Duodenal mucosa (tissue), 2 donors: ENCODE measurements around the gene AMN.

ENCODE experiments used
- H3K27ac ChIP-seq: one replicate; pipeline ENCODE4 v1.7.0; 2013; ENCODE audit warnings: low read depth, low read length
- H3K27me3 ChIP-seq, 2 donors: one replicate each; pipeline ENCODE4 v1.7.0; 2013; ENCODE audit warnings: low read length in 2 of 2, control low read depth in 1 of 2; ENCODE audit not compliant: insufficient read depth in 2 of 2, control insufficient read depth in 1 of 2
- H3K36me3 ChIP-seq, 2 donors: one replicate each; pipeline ENCODE4 v1.7.0; 2013; ENCODE audit warnings: low read length in 2 of 2, control low read depth in 1 of 2; ENCODE audit not compliant: insufficient read depth in 2 of 2, control insufficient read depth in 1 of 2
- H3K4me1 ChIP-seq, 2 donors: one replicate each; pipeline ENCODE4 v1.7.0; 2013; ENCODE audit warnings: low read length in 2 of 2, control low read depth in 1 of 2; ENCODE audit not compliant: insufficient read depth in 2 of 2, control insufficient read depth in 1 of 2
- H3K4me3 ChIP-seq, 2 donors: one replicate each; pipeline ENCODE4 v1.7.0; 2013; ENCODE audit warnings: low read length in 2 of 2, low read depth in 1 of 2
- H3K9ac ChIP-seq, 2 donors: one replicate each; pipeline ENCODE4 v1.7.0; 2013; ENCODE audit warnings: low read length in 2 of 2, low read depth in 1 of 2
- H3K9me3 ChIP-seq, 2 donors: one replicate each; pipeline ENCODE4 v1.7.0; 2013; ENCODE audit warnings: low read length in 2 of 2, control low read depth in 1 of 2; ENCODE audit not compliant: control insufficient read depth in 1 of 2

Gene AMN

DNA sequence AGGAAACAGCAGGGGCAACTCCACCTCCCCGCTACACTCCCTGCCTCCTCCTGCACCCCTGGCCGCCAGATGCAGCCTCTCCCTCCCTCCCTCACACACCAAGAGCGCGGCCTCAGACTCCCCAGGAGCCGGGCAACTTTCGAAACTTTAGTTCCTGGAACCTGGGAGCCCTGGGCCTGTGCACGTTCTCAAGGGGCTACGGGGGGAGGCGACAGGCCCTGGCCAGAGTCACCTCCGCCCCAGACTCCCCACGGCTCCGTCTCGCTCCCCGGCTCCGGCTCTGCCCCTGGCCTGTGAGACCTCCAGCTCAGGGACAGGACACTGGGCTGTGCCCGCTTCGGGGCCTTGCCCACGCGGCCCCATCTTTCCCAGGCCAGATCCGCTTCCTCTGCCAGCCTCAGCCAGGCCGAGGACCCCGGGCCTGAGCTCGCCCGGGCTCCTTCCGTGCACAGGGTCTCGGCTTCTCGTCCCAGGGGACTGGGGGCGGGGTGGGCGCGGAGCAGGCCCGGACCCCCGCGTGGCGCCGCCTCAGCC lies 5.5 kb downstream of the AMN start:
- H3K9me3 ChIP-seq = no peaks in the 10 kb centered on the region
- peak overlapping the region; percentile 64 to 82 for H3K4me3 ChIP-seq
- H3K27me3 ChIP-seq = peaks cover 0 to 8% of the 10 kb centered on the region in 2 donors
- H3K4me1 ChIP-seq = peaks cover 6 to 38% of the 10 kb centered on the region in 2 donors
- H3K9ac ChIP-seq = peak overlapping the region; percentile 93 to 97
- peaks cover 0 to 15% of the 10 kb centered on the region in 2 donors for H3K36me3 ChIP-seq
- peak overlapping the region; percentile 97 for H3K27ac ChIP-seq

DNA sequence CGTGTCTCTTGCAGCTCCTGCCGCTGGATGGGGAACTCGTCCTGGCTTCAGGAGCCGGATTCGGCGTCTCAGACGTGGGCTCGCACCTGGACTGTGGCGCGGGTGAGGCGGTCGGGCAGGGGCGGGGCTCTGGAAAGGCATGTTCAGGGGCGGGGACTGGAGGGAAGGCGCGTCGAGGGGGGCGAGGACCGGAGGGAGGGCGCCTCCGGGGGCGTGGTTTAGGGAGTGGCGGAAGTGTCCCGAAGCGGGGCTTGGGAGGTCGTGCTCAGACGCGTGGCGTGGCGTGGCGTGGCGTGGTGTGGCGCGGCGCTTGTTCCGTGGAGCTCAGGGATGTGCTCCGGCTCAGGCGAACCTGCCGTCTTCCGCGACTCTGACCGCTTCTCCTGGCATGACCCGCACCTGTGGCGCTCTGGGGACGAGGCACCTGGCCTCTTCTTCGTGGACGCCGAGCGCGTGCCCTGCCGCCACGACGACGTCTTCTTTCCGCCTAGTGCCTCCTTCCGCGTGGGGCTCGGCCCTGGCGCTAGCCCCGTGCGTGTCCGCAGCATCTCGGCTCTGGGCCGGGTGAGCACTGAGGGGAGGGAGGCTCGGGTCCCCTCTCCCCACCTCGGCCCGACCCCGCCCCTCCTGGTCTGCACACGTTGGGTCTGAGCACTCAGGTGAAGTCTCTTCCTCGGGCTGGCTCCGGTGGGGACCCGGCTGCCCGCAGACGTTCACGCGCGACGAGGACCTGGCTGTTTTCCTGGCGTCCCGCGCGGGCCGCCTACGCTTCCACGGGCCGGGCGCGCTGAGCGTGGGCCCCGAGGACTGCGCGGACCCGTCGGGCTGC lies 6.2 kb downstream of the AMN start:
- Histone ChIP-seq H3K27me3 (peaks cover 0 to 3% of the 10 kb centered on the region in 2 donors), H3K9ac (peak overlapping the region; percentile 93 to 97), H3K4me3 (peak overlapping the region; percentile 64 to 82), H3K36me3 (peaks cover 0 to 22% of the 10 kb centered on the region in 2 donors), H3K27ac (peak overlapping the region; percentile 97), H3K9me3 (no peaks in the 10 kb centered on the region), H3K4me1 (peaks cover 6 to 31% of the 10 kb centered on the region in 2 donors)

DNA sequence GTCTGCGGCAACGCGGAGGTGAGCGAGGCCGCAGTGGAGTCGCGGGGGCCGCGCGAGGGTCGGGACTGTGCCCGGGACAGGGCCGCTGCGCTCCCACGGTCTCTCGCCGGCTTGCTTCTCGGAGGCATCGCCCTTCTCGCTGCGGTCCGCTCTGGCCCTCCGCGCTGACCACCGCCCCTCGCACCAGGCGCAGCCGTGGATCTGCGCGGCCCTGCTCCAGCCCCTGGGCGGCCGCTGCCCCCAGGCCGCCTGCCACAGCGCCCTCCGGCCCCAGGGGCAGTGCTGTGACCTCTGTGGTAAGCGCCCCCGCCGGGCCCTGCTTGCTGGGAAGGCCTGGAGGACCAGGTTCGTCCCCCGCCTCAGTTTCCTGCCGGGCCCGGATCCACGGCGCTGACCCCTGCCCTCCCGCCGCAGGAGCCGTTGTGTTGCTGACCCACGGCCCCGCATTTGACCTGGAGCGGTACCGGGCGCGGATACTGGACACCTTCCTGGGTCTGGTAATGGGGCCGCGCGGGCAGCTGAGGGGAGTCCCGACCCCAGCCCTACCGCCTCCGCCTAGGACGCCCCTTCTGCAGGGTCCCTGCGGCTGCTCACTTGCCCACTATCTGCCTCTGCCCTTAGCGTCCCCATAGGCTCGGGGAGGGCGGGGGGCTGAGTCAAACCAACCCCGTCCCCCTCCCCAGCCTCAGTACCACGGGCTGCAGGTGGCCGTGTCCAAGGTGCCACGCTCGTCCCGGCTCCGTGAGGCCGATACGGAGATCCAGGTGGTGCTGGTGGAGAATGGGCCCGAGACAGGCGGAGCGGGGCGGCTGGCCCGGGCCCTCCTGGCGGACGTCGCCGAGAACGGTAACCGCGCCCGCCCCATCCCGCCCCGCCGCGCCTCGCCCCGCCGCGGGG lies 7.0 kb downstream of the AMN start:
- H3K27ac ChIP-seq = peak overlapping the region; percentile 56
- H3K4me3 ChIP-seq = peak overlapping the region; percentile 64 to 82
- H3K9ac ChIP-seq = peak overlapping the region; percentile 76 to 97
- peaks cover 6 to 22% of the 10 kb centered on the region in 2 donors for H3K4me1 ChIP-seq
- H3K27me3 ChIP-seq = no peaks in the 10 kb centered on the region
- no peaks in the 10 kb centered on the region for H3K9me3 ChIP-seq
- peaks cover 0 to 24% of the 10 kb centered on the region in 2 donors for H3K36me3 ChIP-seq

DNA sequence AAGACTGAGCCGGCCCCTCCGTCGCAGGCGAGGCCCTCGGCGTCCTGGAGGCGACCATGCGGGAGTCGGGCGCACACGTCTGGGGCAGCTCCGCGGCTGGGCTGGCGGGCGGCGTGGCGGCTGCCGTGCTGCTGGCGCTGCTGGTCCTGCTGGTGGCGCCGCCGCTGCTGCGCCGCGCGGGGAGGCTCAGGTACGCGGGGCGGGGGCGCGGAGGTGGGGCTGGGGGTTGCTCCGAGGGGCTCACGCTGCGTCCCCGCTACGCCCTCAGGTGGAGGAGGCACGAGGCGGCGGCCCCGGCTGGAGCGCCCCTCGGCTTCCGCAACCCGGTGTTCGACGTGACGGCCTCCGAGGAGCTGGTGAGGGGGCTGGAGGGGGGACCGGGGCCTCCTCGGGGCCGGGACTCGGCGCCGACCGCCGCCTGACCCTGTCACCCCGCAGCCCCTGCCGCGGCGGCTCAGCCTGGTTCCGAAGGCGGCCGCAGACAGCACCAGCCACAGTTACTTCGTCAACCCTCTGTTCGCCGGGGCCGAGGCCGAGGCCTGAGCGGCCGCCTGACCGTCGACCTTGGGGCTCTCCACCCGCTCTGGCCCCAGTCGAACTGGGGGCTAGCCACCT lies 7.8 kb downstream of the AMN start:
- H3K4me3 ChIP-seq = peak overlapping the region; percentile 35 to 82
- H3K9me3 ChIP-seq = no peaks in the 10 kb centered on the region
- no peaks in the 10 kb centered on the region for H3K27me3 ChIP-seq
- H3K36me3 ChIP-seq = peaks cover 0 to 24% of the 10 kb centered on the region in 2 donors
- H3K4me1 ChIP-seq = peaks cover 6 to 17% of the 10 kb centered on the region in 2 donors
- no peak overlapping the region for H3K27ac ChIP-seq
- no peak overlapping the region for H3K9ac ChIP-seq

DNA sequence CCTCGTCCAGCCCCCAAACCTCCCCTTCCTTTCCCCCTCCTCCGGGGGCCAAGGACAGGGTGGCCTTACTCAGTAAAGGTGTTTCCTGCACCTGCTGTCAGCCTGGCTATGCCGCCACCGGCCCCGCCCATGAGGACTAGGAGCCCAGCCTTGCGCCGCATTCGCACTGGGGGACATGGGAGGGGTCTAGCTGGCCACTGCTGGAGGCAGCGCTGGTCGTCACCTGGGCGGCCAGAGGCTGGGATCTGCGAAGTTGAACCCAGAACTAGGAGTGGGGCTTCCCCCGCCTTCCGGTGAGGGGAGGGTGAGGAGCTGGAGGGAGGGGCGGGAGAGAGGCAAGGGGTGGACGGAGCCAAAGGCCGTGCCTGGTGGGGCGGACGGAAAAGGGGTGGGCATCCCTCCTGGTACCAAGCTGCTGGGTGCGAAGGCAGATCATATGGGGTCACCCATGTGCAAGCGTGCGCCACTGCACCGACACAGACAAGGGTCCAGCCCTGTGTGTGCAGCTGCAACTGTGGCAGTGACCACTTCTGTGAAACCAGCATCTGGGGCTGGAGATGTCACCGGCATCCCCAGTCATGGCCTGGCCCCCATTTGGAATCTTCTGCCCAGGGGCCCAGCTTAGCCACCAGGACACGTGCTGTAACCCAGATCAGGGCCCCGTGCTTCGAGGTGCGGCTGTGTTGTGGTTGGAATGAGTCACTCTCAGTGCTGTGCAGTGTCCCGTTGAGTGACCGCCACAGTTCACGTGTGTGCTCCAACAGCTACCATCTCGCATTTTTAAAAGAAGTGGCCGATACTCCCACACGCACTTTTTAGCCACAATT lies 8.5 kb downstream of the AMN start:
- H3K27me3 ChIP-seq = no peaks in the 10 kb centered on the region
- peaks cover 0 to 24% of the 10 kb centered on the region in 2 donors for H3K36me3 ChIP-seq
- H3K27ac ChIP-seq = no peak overlapping the region
- no peaks in the 10 kb centered on the region for H3K9me3 ChIP-seq
- H3K9ac ChIP-seq = no peak overlapping the region
- H3K4me3 ChIP-seq = peak overlapping the region in 1 of 2 donors; percentile 35
- H3K4me1 ChIP-seq = peaks cover 6 to 17% of the 10 kb centered on the region in 2 donors

DNA sequence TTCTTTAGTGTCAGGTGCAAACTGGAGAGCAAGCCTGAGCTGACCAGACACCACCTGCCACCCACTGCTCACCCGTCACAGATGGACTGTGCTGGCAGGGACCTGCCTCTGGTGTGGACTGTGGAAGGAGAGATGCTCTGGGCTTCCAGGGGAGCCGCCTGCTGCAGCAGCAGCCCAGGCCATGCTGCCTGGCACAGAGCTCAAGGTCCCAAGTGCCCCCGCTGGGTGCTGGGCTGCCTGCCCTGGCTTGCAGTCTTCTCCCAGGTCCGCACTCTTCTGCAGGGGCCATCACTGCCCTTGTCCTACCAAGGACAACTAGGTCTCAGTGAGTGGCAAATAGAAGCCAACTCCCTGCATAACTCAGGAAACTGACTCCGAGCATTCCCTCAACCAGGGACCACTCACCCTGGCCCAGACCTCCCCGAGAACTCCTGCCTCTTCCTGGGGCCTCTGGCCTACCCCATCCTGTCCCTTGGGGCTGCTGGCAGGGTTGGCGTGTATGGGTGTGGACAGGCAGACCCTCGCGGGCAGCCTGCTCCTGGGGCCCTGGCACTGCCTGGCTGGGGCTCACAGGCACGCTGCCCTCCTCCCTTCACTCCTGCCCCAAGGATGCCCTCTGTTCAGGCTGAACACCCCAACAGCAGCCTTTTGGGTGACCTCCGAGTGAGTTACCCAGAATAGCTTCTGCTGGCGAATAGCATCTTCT lies 9.3 kb downstream of the AMN start:
- Histone ChIP-seq H3K36me3 (peaks cover 0 to 28% of the 10 kb centered on the region in 2 donors), H3K9ac (no peak overlapping the region), H3K4me3 (no peak overlapping the region), H3K27me3 (no peaks in the 10 kb centered on the region), H3K27ac (no peak overlapping the region), H3K9me3 (no peaks in the 10 kb centered on the region), H3K4me1 (peaks cover 6 to 16% of the 10 kb centered on the region in 2 donors)

DNA sequence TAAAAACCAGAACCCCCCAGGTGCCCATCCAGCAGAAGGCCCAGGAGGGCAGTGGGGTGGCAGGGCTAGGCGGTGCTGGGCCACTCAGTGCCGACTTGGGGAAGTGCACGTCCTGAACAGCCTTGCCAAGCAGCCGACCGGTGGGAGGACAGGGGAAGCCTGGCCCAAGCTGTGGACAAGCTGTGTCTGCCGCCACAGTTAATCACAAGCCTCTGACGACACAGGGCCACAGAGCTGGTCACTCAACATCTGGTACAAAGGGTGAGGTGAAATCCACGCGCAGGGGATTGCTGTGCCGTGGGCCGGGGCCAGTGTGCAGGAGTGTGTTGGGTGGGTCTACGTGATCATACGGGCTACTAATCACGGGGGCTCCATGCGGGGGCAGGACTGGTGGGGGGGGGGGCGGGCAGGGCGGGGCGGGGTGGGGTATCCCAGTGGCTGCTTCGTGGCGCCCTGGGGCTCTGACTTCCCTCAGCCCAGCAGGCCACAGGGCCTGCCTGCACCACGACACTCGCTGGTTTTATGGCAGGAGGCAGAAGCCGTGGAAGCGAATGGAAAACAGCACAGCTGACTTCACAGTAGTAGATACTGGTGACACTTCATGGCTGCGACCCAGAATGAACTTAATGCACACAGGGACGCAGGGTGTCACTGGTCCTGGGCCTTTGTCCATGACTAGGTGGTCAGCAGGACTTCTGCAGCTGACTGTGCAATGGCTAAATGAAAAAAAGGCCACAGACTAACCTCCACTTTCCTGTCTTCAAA lies 10.2 kb downstream of the AMN start:
- H3K9me3 ChIP-seq = no peaks in the 10 kb centered on the region
- H3K4me3 ChIP-seq = no peak overlapping the region
- H3K36me3 ChIP-seq = peaks cover 0 to 37% of the 10 kb centered on the region in 2 donors
- H3K9ac ChIP-seq = no peak overlapping the region
- peaks cover 6 to 13% of the 10 kb centered on the region in 2 donors for H3K4me1 ChIP-seq
- no peak overlapping the region for H3K27ac ChIP-seq
- H3K27me3 ChIP-seq = no peaks in the 10 kb centered on the region

DNA sequence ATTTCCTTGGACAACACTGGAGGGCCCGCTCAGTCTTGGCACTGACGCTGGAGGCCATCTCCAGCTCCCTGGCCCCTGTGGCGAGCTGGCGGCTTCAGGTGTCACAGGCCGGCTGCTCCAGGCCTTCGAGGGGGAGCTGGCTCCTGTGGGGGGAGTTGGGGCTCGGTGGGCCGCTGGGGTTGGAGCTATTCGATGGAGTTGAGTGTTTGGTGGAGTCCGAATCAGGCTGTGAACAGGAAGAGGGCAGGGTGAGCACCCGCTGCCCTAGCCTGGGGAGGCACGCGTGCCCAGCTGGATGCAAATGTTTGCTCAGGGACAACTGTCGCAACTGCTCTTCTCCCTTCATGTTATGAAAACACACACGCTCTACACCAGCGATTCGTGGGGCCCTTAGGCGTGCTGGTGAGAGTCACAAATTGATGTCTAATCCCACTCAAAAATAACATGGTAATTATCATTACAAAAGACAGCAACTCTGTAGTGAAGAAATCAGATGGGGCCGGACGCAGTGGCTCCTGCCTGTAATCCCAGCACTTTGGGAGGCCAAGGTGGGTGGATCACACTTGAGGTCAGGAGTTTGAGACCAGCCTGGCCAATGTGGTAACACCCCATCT lies 11.3 kb downstream of the AMN start:
- peaks cover 6 to 46% of the 10 kb centered on the region in 2 donors for H3K36me3 ChIP-seq
- no peak overlapping the region for H3K27ac ChIP-seq
- no peaks in the 10 kb centered on the region for H3K27me3 ChIP-seq
- H3K9me3 ChIP-seq = no peaks in the 10 kb centered on the region
- no peak overlapping the region for H3K9ac ChIP-seq
- H3K4me3 ChIP-seq = no peak overlapping the region
- peaks cover 6 to 10% of the 10 kb centered on the region in 2 donors for H3K4me1 ChIP-seq
